Measurements from ENCODE around the gene FOXJ3. TPM values are rescaled to one million over a fixed set of nuclear protein-coding genes. Genes with fewer than 3 reads are reported as not detected.

Gene FOXJ3
- total and polyA plus RNA-seq, 9 donors: 18.7 to 59.0 (median 49.4) TPM

DNA sequence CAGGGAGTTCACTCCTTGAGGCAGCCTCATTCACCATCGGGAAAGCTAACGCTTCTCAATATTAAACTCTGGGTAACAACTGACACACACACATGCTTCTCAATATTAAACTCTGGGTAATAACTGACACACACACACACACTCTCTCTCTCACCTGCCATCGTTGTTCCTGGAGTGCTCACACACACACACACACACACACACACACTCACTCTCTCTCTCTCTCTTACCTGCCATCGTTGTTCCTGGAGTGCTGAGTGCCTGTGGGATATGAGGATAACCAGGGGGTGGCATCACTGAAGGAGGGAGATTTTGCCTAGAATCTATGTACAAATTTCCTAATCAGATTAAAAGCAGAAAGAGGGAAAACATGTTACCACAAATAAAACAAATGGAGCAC is 153.3 kb downstream of the FOXJ3 start:
- 84 to 91% (median 87%) methylated on average over 4 of the region's 4 CpGs for WGBS, 3 donors
- H3K9me3 ChIP-seq: no peaks in the 10 kb centered on the region
- H3K4me1 ChIP-seq (ENCODE audit: insufficient read depth): peaks cover 7% of the 10 kb centered on the region
- no peak for DNase-seq
- H3K27me3 ChIP-seq: no peaks in the 10 kb centered on the region
- no peak overlapping the region for H3K4me3 ChIP-seq
- intact Hi-C loops (cut with DNase I): no loop called here
- H3K27ac ChIP-seq: no peak overlapping the region
- H3K36me3 ChIP-seq: no peaks in the 10 kb centered on the region
- TF ChIP-seq EP300 (IDR thresholded peaks at IDR 0.05) (no peak), POLR2A (IDR thresholded peaks at IDR 0.05) (no peak)
- TF ChIP-seq, protein P1, sequence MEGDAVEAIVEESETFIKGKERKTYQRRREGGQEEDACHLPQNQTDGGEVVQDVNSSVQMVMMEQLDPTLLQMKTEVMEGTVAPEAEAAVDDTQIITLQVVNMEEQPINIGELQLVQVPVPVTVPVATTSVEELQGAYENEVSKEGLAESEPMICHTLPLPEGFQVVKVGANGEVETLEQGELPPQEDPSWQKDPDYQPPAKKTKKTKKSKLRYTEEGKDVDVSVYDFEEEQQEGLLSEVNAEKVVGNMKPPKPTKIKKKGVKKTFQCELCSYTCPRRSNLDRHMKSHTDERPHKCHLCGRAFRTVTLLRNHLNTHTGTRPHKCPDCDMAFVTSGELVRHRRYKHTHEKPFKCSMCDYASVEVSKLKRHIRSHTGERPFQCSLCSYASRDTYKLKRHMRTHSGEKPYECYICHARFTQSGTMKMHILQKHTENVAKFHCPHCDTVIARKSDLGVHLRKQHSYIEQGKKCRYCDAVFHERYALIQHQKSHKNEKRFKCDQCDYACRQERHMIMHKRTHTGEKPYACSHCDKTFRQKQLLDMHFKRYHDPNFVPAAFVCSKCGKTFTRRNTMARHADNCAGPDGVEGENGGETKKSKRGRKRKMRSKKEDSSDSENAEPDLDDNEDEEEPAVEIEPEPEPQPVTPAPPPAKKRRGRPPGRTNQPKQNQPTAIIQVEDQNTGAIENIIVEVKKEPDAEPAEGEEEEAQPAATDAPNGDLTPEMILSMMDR (IDR thresholded peaks at IDR 0.05): no peak

DNA sequence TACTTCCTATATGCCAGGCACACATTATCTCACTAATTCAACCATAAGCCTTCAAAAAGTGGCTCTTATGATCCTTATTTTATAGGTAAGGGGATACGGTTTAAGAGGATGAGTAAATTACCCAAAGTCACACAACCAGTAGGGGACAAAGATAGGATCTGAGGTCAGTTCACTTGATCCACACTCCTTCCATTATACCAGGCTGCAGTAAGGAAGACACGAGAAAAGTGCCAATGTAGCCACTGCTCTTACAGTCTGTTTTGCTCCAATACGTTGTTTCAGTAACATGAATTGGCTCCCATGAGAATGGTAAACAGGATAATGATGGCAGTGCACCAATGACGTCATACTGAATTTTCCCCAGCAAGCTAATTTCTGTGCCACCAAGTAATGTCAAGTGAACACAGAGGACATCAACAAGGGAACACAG is 155.1 kb downstream of the FOXJ3 start:
- no peak for DNase-seq
- WGBS, 3 donors: 82 to 86% (median 82%) methylated on average over 4 of the region's 4 CpGs

DNA sequence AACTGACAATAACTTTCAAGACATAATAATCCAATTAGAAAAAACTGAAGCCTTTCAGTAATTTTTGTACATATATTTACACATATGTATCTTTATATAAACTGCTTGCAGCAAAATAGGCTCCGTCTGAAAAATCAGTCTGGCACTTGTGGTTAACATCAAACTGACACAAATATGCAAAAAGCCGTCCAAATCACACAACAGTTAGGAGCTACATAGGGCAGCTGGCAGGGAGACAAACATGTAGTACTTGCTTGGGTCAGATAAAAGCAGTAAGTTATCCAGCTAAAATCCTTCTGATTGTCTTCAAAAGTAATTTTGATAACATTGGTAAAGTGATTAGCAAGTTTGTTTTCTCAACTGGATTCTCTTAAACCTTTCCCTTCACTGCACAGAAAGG is 155.8 kb downstream of the FOXJ3 start:
- Histone ChIP-seq H3K4me3 (no peak overlapping the region), H3K36me3 (no peaks in the 10 kb centered on the region), H3K9me3 (no peaks in the 10 kb centered on the region), H3K4me1 (ENCODE audit: insufficient read depth) (peaks cover 7% of the 10 kb centered on the region), H3K27ac (no peak overlapping the region), H3K27me3 (no peaks in the 10 kb centered on the region)
- TF ChIP-seq POLR2A (IDR thresholded peaks at IDR 0.05): no peak
- TF ChIP-seq, protein P1 (IDR thresholded peaks at IDR 0.05): no peak
- TF ChIP-seq EP300 (IDR thresholded peaks at IDR 0.05): no peak
- intact Hi-C loops (cut with DNase I): loop anchor here (10.0 kb wide), 3 partner anchors 156 to 604 kb away; partner anchors contain the start of gene FOXJ3 (in 1 of the 4)
- DNase-seq: no peak
- WGBS, 3 donors: 2 to 8% (median 6%) methylated on average over 2 of the region's 2 CpGs

More for the DNA sequence above, 155.1 kb downstream of the FOXJ3 start:
- no peak for TF ChIP-seq POLR2A (IDR thresholded peaks at IDR 0.05)
- TF ChIP-seq, protein P1 (IDR thresholded peaks at IDR 0.05): no peak
- intact Hi-C loops (cut with DNase I): loop anchor here (10.0 kb wide), 3 partner anchors 155 to 605 kb away; partner anchors contain the start of gene FOXJ3 (in 1 of the 4)
- no peak overlapping the region for H3K27ac ChIP-seq
- peaks cover 7% of the 10 kb centered on the region for H3K4me1 ChIP-seq (ENCODE audit: insufficient read depth)
- no peaks in the 10 kb centered on the region for H3K9me3 ChIP-seq
- no peaks in the 10 kb centered on the region for H3K36me3 ChIP-seq
- no peak overlapping the region for H3K4me3 ChIP-seq
- no peaks in the 10 kb centered on the region for H3K27me3 ChIP-seq

DNA sequence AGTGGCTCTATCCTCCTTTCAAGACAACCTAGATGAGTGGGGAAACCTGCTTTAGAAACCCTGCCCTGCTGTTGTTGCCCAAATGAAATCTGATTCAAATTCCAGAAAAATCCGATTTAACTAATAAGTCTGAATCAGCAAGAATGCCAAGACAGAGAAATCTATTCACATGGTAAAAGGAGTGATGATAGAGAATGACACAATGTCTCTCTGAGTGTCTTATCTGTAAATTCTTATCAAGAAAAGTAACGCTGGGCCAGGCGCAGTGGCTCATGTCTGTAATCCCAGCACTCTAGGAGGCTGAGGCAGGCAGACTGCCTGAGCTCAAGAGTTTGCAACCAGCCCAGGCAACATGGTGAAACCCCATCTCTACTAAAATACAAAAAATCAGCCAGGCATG is 156.8 kb downstream of the FOXJ3 start:
- H3K4me3 ChIP-seq: no peak overlapping the region
- WGBS, 3 donors: 60 to 76% (median 75%) methylated on average over 3 of the region's 3 CpGs
- intact Hi-C loops (cut with DNase I): loop anchor here (10.0 kb wide), 3 partner anchors 157 to 603 kb away; partner anchors contain the start of gene FOXJ3 (in 1 of the 4)
- no peak overlapping the region for H3K27ac ChIP-seq
- no peaks in the 10 kb centered on the region for H3K27me3 ChIP-seq
- DNase-seq: no peak
- H3K4me1 ChIP-seq (ENCODE audit: insufficient read depth): peaks cover 8% of the 10 kb centered on the region
- H3K36me3 ChIP-seq: no peaks in the 10 kb centered on the region
- H3K9me3 ChIP-seq: no peaks in the 10 kb centered on the region
- TF ChIP-seq, protein P1 (IDR thresholded peaks at IDR 0.05): no peak
- TF ChIP-seq POLR2A (IDR thresholded peaks at IDR 0.05) (no peak), EP300 (IDR thresholded peaks at IDR 0.05) (no peak)
